DND-41 (cell line): ENCODE results near the gene PRICKLE2.

ENCODE experiments used
- ATAC-seq: fragments of 200-7000 bp; cut with Tn5 transposase; 3 replicates; pipeline ENCODE4 v1.9.1; 2021; ENCODE audit warnings: low read depth; ENCODE audit not compliant: insufficient read depth
- DNase-seq: peaks from one replicate; pipeline ENCODE4 v3.0.0-alpha.2; 2020
- H2AFZ ChIP-seq: 2 replicates; pipeline ENCODE4 v1.6.0; 2012; ENCODE audit warnings: low read depth, low read length
- H3K27ac ChIP-seq: 2 replicates; pipeline ENCODE4 v1.5.1; 2012; ENCODE audit warnings: low read length, inconsistent platforms
- H3K27me3 ChIP-seq: fragments of 200-600 bp; sonication (generic); 2 replicates; pipeline ENCODE4 v1.6.0; 2012; ENCODE audit warnings: low read length, mild to moderate bottlenecking, inconsistent platforms; ENCODE audit not compliant: insufficient read depth, poor library complexity
- H3K36me3 ChIP-seq: 2 replicates; pipeline ENCODE4 v1.5.1; 2012; ENCODE audit warnings: low read length, inconsistent platforms; ENCODE audit not compliant: insufficient read depth
- H3K4me1 ChIP-seq: 2 replicates; pipeline ENCODE4 v1.5.1; 2012; ENCODE audit warnings: mild to moderate bottlenecking, low read length; ENCODE audit not compliant: insufficient read depth
- H3K4me2 ChIP-seq: 2 replicates; pipeline ENCODE4 v1.6.0; 2012; ENCODE audit warnings: mild to moderate bottlenecking, moderate library complexity, low read length, inconsistent platforms; ENCODE audit not compliant: insufficient read depth
- H3K4me3 ChIP-seq, 2 experiments: fragments of 200-600 bp in 1 of 2; shearing (Covaris generic) in 1 of 2; 2 replicates each; pipeline ENCODE4 v1.5.1; 2012 to 2016; ENCODE audit warnings: inconsistent platforms in 2 of 2, low read length in 2 of 2, mild to moderate bottlenecking in 2 of 2, low read depth in 1 of 2, moderate library complexity in 1 of 2
- H3K79me2 ChIP-seq: 2 replicates; pipeline ENCODE4 v1.6.0; 2012; ENCODE audit warnings: low read length, inconsistent platforms; ENCODE audit not compliant: insufficient read depth
- H3K9ac ChIP-seq: 2 replicates; pipeline ENCODE4 v1.6.0; 2012; ENCODE audit warnings: low read depth, mild to moderate bottlenecking, inconsistent platforms, low read length, moderate library complexity
- H3K9me3 ChIP-seq: 2 replicates; pipeline ENCODE4 v1.5.1; 2012; ENCODE audit warnings: low read length, moderate library complexity, mild to moderate bottlenecking, inconsistent platforms; ENCODE audit not compliant: insufficient read depth, severe bottlenecking
- H4K20me1 ChIP-seq: 2 replicates; pipeline ENCODE4 v1.6.0; 2012; ENCODE audit warnings: low read length; ENCODE audit not compliant: insufficient read depth
- EZH2 ChIP-seq: IDR thresholded peaks from 3 replicates; pipeline ENCODE4 v1.6.1; 2012; ENCODE audit warnings: borderline replicate concordance, low read depth, mild to moderate bottlenecking, moderate library complexity, low read length, inconsistent platforms; ENCODE audit not compliant: severe bottlenecking
- TF ChIP-seq, protein P1 (sequence below): IDR thresholded peaks from 2 replicates; pipeline ENCODE4 v1.5.1; 2012; ENCODE audit warnings: borderline replicate concordance, low read length, moderate library complexity, mild to moderate bottlenecking; ENCODE audit not compliant: poor library complexity, severe bottlenecking; ENCODE audit errors: extremely low read depth

Gene PRICKLE2

DNA sequence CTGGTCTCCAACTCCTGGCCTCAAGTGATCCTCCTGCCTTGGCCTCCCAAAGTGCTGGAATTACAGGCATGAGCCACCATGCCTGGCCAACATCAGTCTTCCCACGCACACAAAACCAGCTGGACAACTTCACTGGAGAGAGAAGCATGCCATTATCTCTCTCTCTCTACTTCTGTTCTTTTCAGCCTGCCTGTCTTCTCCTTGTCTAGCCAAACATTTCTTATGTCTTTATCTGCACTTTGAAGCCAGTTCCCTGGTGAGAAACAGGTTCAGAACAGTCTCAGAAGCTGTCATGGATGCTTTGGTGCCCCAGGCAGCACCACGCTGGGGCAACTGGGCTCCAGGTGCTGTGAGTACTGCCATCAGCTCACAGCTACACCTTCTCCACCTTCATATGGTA is 79.8 kb downstream of the PRICKLE2 start:
- H3K4me1 ChIP-seq, result no peaks in the 10 kb centered on the region
- no peak for TF ChIP-seq EZH2
- TF ChIP-seq, protein P1, sequence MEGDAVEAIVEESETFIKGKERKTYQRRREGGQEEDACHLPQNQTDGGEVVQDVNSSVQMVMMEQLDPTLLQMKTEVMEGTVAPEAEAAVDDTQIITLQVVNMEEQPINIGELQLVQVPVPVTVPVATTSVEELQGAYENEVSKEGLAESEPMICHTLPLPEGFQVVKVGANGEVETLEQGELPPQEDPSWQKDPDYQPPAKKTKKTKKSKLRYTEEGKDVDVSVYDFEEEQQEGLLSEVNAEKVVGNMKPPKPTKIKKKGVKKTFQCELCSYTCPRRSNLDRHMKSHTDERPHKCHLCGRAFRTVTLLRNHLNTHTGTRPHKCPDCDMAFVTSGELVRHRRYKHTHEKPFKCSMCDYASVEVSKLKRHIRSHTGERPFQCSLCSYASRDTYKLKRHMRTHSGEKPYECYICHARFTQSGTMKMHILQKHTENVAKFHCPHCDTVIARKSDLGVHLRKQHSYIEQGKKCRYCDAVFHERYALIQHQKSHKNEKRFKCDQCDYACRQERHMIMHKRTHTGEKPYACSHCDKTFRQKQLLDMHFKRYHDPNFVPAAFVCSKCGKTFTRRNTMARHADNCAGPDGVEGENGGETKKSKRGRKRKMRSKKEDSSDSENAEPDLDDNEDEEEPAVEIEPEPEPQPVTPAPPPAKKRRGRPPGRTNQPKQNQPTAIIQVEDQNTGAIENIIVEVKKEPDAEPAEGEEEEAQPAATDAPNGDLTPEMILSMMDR, result no peak
- DNase-seq (no peak), ATAC-seq (no peak)
- no peaks in the 10 kb centered on the region for H3K79me2 ChIP-seq
- H3K9me3 ChIP-seq, result no peaks in the 10 kb centered on the region
- H3K36me3 ChIP-seq, result no peaks in the 10 kb centered on the region
- no peaks in the 10 kb centered on the region for H4K20me1 ChIP-seq
- no peaks in the 10 kb centered on the region for H3K27me3 ChIP-seq
- H3K4me2 ChIP-seq, result no peak overlapping the region
- H3K27ac ChIP-seq, result no peak overlapping the region
- H3K4me3 ChIP-seq, result no peak overlapping the region
- H2AFZ ChIP-seq, result no peak overlapping the region
- no peak overlapping the region for H3K9ac ChIP-seq

DNA sequence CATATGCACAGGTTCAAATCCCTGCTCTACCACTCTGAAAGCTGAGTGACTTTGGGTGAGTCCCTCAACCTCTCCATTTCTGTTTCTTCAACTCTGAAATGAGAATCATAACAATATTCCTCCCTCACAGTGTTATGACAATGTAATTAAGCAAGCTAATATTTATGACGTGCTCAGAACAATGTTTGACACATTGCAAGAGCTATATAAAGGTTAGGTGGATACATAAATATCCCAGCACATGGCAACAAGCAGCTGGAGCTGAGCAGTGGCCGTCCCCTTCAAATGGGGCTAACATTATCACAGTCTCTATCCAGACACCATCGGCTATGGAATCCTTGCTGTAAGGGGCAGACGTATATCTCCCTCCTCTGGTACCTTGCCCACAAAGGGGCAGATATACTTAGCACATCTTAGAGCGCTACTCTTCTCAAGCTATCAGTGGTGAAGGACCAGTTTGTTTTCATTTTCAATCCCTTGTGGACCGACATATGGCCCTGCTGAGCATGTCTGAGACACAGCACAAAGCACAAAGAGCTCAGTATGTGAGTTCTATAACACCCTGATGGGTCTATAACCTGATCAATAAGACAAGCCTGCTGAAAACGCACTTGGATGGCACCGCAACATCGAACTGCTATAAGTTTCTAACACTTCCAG is 80.9 kb downstream of the PRICKLE2 start:
- Histone ChIP-seq H3K4me1 (no peaks in the 10 kb centered on the region), H3K9me3 (no peaks in the 10 kb centered on the region), H3K4me3 (no peak overlapping the region), H3K36me3 (no peaks in the 10 kb centered on the region), H3K79me2 (no peaks in the 10 kb centered on the region), H4K20me1 (no peaks in the 10 kb centered on the region), H3K9ac (no peak overlapping the region), H3K27ac (no peak overlapping the region), H3K27me3 (no peaks in the 10 kb centered on the region), H2AFZ (no peak overlapping the region), H3K4me2 (no peak overlapping the region)
- no peak for TF ChIP-seq EZH2
- TF ChIP-seq, protein P1, result no peak
- DNase-seq (no peak), ATAC-seq (no peak)

DNA sequence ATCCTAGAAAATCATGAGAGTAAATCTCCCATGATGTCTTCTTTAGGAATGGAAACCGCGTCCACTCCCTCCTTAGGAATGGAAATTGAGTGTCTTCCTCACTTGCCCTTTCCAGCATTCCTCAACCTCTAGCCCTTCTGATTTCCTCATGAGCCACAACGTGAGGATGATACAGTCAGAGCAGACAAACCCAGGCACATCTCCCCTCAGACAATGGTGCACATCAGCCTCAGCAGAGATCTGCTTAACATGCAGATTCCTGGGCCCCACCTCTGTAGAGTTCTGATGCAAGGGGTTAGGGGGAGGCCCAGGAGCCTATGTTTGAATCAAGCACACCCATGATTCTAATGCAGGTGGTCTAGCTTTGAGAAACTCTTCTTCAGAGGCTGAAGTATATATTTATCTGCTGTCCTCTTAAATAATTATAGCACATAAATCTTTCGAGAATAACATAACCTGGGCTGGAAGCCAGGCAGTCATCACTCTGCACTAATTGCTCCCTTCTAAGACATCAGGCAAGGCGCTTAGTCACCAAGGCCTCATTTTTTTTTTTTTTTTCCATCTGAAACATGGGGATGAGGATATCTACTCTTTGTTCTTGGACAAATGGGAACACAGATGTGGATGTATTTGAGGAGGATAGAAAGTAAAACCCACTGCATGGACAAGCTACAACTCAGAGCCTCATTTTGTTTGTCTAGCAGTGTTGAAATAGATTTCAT is 81.7 kb downstream of the PRICKLE2 start:
- TF ChIP-seq EZH2, result no peak
- TF ChIP-seq, protein P1, result no peak
- Histone ChIP-seq H3K27me3 (no peaks in the 10 kb centered on the region), H3K36me3 (no peaks in the 10 kb centered on the region), H3K4me1 (no peaks in the 10 kb centered on the region), H2AFZ (no peak overlapping the region), H4K20me1 (no peaks in the 10 kb centered on the region), H3K4me2 (no peak overlapping the region), H3K79me2 (no peaks in the 10 kb centered on the region), H3K27ac (no peak overlapping the region), H3K9ac (no peak overlapping the region), H3K9me3 (no peaks in the 10 kb centered on the region), H3K4me3 (no peak overlapping the region)
- DNase-seq (no peak), ATAC-seq (no peak)
